ENCODE measurements around the gene TRIM42. TPM values are rescaled to one million over a fixed set of nuclear protein-coding genes. Genes with fewer than 3 reads are reported as not detected.

Gene TRIM42
- polyA plus RNA-seq (2011; rRNA removed) (not detected in 2 replicates), polyA plus RNA-seq (2017; fragmentation: RNase III; extraction: RNeasy Plus Mini Kit Qiagen cat#74134 plus additional on column Dnase treatment) (not detected in 3 replicates), polyA minus RNA-seq (2011; rRNA and poly(A)+ RNA removed) (not detected in 2 replicates)
- polyA plus RNA-seq (2012; cell fraction: cytosol; rRNA removed): not detected in 2 replicates
- polyA plus RNA-seq (2012; cell fraction: nucleus; rRNA removed): not detected in 2 replicates

DNA sequence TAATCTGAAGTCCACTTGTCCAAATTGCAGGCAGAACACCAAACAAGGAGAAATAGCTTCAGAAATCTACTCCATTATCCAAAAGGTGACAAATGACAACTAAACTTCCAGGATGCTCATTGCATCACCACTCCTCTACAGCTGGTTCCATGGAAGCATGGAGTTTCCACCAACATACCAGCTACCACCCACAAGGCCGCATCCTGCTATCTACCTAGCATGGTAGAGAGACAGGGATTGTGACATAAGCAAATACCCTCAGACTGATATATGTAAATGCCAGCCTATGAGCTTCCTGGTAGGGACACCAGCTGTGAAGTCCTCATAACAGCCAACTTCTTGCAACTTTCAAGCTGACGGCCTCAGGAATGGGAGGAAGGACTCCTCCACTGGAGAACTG, at the start of gene TRIM42:
Gene TRIM42, plus strand, starts transcription at position 301 of the 400 bp plus-strand sequence. CDS start 166 bp downstream, outside the sequence.
- Histone ChIP-seq H3K4me1 (no peaks in the 10 kb centered on the region), H3K4me3 (no peak within 1 kb of the TSS), H3K4me2 (no peak within 1 kb of the TSS), H3K27ac (no peak within 1 kb of the TSS), H3K9me3 (no peaks in the 10 kb centered on the region)
- CTCF ChIA-PET: no interaction called here
- FAIRE-seq (no peak), DNase-seq (ENCODE audit: low read depth in 1 of 2, low spot score in 1 of 2) (no peak), ATAC-seq (no peak)
- TF ChIP-seq, protein P1, sequence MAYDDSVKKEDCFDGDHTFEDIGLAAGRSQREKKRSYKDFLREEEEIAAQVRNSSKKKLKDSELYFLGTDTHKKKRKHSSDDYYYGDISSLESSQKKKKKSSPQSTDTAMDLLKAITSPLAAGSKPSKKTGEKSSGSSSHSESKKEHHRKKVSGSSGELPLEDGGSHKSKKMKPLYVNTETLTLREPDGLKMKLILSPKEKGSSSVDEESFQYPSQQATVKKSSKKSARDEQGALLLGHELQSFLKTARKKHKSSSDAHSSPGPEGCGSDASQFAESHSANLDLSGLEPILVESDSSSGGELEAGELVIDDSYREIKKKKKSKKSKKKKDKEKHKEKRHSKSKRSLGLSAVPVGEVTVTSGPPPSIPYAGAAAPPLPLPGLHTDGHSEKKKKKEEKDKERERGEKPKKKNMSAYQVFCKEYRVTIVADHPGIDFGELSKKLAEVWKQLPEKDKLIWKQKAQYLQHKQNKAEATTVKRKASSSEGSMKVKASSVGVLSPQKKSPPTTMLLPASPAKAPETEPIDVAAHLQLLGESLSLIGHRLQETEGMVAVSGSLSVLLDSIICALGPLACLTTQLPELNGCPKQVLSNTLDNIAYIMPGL (CRISPR knock-in tag; IDR thresholded peaks at IDR 0.05; ENCODE audit: borderline replicate concordance): no peak
- 54% methylated on average over 1 of the region's 2 CpGs for WGBS (ENCODE audit: missing lambda C conversion rate)
- POLR2A ChIA-PET: no interaction called here

DNA sequence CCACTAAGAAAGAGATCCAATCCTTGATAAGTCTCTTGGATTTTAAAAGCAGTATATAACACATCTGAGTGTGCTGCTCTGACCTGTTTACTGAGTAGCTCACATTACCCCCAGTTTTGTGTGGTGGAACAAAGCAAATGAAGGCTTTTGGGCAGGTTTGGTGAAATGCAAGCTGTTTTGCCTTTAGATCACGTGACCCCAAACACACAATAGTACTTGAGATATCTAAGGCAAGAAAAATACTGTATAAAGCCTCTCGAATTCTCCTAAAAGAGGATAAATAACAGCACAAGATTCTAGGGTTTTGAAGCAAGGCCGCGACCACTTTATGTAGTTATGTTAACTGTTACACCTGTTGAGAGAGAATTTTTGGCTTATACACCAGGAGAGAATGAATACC, 49.3 kb upstream of the TRIM42 start:
- POLR2A ChIA-PET: no interaction called here
- TF ChIP-seq, protein P1 (CRISPR knock-in tag; IDR thresholded peaks at IDR 0.05; ENCODE audit: borderline replicate concordance): no peak
- TF ChIP-seq, protein P2, sequence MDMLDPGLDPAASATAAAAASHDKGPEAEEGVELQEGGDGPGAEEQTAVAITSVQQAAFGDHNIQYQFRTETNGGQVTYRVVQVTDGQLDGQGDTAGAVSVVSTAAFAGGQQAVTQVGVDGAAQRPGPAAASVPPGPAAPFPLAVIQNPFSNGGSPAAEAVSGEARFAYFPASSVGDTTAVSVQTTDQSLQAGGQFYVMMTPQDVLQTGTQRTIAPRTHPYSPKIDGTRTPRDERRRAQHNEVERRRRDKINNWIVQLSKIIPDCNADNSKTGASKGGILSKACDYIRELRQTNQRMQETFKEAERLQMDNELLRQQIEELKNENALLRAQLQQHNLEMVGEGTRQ (IDR thresholded peaks at IDR 0.05): 0 out of 2 replicates have a peak, but pooled peaks have one; percentile 13
- no peak for TF ChIP-seq RFX5 (IDR thresholded peaks at IDR 0.05)
- TF ChIP-seq, protein P3, sequence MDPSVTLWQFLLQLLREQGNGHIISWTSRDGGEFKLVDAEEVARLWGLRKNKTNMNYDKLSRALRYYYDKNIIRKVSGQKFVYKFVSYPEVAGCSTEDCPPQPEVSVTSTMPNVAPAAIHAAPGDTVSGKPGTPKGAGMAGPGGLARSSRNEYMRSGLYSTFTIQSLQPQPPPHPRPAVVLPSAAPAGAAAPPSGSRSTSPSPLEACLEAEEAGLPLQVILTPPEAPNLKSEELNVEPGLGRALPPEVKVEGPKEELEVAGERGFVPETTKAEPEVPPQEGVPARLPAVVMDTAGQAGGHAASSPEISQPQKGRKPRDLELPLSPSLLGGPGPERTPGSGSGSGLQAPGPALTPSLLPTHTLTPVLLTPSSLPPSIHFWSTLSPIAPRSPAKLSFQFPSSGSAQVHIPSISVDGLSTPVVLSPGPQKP (IDR thresholded peaks at IDR 0.05; ENCODE audit: low read depth, low read length): no peak
- TF ChIP-seq NFE2L2 (conservative IDR thresholded peaks at IDR 0.05; ENCODE audit: low read length): no peak
- Histone ChIP-seq H3K9me3 (no peaks in the 10 kb centered on the region), H3K4me1 (no peaks in the 10 kb centered on the region), H3K4me3 (no peak overlapping the region), H3K27ac (no peak overlapping the region), H3K4me2 (no peak overlapping the region)
- DNase-seq (ENCODE audit: low read depth in 1 of 2, low spot score in 1 of 2): no peak
- FAIRE-seq: no peak
- 30% methylated on average over 4 of the region's 4 CpGs for WGBS (ENCODE audit: missing lambda C conversion rate)
- no peak for ATAC-seq
- CTCF ChIA-PET: no interaction called here

DNA sequence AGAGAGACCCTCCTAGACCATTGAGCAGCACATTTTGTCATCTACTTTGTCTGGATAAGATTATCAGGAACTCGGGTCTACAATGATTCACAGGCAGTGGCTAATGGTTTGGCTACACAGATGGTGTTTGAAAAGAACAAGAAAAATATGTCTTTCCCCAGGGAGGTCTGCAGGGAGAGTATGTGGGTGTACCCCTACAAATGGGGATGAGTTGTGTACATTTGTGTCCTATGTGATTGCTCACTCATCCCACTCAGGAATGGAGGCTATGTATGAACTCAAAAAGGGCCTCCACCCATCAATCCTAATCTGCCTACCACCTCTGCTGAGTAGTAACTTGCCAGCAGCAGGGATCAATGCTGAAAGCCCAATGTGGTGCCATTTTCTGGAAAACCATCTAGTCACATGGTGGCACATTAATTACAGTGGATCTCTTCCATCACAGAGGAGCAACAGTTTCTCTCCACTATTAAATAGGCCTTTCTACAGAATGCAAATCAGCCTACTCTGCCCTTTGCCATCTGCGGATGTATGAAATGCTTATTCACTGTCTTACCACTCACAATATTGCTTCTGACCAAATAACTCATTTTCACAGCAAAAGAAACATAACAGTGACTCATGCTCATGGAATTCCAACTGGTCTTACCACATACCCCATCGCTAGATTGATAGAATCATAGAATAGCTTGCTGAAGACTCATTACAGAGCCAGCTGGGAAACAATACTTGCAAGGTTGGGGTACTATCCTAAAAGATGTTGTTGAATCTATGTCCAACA, 48.3 kb upstream of the TRIM42 start:
- Histone ChIP-seq H3K4me3 (no peak overlapping the region), H3K9me3 (no peaks in the 10 kb centered on the region), H3K4me1 (no peaks in the 10 kb centered on the region), H3K27ac (no peak overlapping the region), H3K4me2 (no peak overlapping the region)
- POLR2A ChIA-PET: no interaction called here
- CTCF ChIA-PET: no interaction called here
- DNase-seq (ENCODE audit: low read depth in 1 of 2, low spot score in 1 of 2) (peak in 1 of 2 experiments; percentile 12), FAIRE-seq (no peak), ATAC-seq (no peak)
- WGBS (ENCODE audit: missing lambda C conversion rate): 9% methylated on average over 3 of the region's 3 CpGs
- no peak for TF ChIP-seq FOSL2 (IDR thresholded peaks at IDR 0.05)
- TF ChIP-seq FOSL2 (CRISPR knock-in tag; IDR thresholded peaks at IDR 0.05): peak; percentile 53; the same call in 1 of the 2 replicates
- TF ChIP-seq RARB (CRISPR knock-in tag; IDR thresholded peaks at IDR 0.05): no peak

DNA sequence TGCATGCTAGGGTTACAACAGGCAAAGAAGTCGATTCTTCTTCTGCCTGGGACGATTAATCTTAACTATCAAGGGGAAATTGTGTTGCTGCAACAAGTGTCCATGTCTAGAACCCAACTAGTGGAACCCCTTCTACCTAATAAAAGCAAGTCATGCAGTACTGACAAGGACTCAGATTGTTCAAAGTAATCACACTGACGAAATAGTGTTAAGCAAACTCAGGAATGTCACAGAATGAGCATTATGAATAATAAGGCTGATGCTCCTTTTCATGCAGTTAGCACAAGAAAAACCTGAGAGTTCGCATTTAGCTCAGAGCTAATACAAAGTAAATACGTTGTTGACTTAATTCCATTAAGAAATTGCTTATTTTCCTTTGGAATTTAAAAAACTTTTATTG, 47.5 kb upstream of the TRIM42 start:
- DNase-seq (ENCODE audit: low read depth in 1 of 2, low spot score in 1 of 2) (no peak), FAIRE-seq (no peak), ATAC-seq (no peak)
- Histone ChIP-seq H3K9me3 (no peaks in the 10 kb centered on the region), H3K4me3 (no peak overlapping the region), H3K4me2 (no peak overlapping the region), H3K4me1 (no peaks in the 10 kb centered on the region), H3K27ac (no peak overlapping the region)
- TF ChIP-seq, protein P4, sequence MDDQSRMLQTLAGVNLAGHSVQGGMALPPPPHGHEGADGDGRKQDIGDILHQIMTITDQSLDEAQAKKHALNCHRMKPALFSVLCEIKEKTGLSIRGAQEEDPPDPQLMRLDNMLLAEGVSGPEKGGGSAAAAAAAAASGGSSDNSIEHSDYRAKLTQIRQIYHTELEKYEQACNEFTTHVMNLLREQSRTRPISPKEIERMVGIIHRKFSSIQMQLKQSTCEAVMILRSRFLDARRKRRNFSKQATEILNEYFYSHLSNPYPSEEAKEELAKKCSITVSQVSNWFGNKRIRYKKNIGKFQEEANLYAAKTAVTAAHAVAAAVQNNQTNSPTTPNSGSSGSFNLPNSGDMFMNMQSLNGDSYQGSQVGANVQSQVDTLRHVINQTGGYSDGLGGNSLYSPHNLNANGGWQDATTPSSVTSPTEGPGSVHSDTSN (IDR thresholded peaks at IDR 0.05): no peak
- TF ChIP-seq, protein P1 (CRISPR knock-in tag; IDR thresholded peaks at IDR 0.05; ENCODE audit: borderline replicate concordance): no peak
- TF ChIP-seq CBX2 (IDR thresholded peaks at IDR 0.05; ENCODE audit: borderline replicate concordance, low read depth) (no peak), HOXB13 (CRISPR knock-in tag; IDR thresholded peaks at IDR 0.05; ENCODE audit: low read depth) (no peak), CBX8 (IDR thresholded peaks at IDR 0.05) (no peak), SREBF2 (IDR thresholded peaks at IDR 0.05) (no peak), RAD21 (conservative IDR thresholded peaks at IDR 0.05 in 1 of 2, IDR thresholded peaks at IDR 0.05 in 1 of 2) (no peak)
- TF ChIP-seq, protein P5, sequence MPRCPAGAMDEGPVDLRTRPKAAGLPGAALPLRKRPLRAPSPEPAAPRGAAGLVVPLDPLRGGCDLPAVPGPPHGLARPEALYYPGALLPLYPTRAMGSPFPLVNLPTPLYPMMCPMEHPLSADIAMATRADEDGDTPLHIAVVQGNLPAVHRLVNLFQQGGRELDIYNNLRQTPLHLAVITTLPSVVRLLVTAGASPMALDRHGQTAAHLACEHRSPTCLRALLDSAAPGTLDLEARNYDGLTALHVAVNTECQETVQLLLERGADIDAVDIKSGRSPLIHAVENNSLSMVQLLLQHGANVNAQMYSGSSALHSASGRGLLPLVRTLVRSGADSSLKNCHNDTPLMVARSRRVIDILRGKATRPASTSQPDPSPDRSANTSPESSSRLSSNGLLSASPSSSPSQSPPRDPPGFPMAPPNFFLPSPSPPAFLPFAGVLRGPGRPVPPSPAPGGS (IDR thresholded peaks at IDR 0.05): no peak
- TF ChIP-seq, protein P2 (IDR thresholded peaks at IDR 0.05): no peak
- ChIA-PET POLR2A (no interaction called here), CTCF (no interaction called here)
- 4% methylated on average over 5 of the region's 5 CpGs for WGBS (ENCODE audit: missing lambda C conversion rate)
